HK-2 (cell line): ENCODE measurements around the gene EXOSC2.

Source experiments
- DNase-seq: peaks from one replicate; pipeline ENCODE4 v3.0.0-alpha.2; 2018; ENCODE audit not compliant: unreplicated experiment

The EXOSC2 gene

DNA sequence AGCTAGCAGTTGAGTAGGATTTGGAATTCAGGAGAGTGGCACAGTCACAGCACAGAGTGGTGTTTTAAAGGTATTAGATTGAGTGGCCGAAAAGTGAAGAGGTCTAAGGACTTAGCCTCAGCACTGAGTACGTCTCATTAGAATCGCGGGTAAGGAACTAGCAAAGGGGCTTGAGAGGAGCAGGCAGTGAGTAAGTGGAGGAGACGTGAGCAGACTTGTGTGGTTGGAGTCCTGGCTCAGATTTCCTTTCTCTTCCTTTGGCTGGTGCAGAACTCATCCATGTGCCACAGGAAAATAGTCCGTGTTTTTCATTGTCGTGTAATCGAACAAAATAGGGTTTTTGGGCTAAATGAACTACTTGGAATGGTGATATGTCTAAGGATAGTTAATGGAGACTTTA is 3.4 kb downstream of the EXOSC2 start:
- DNase-seq: no peak

DNA sequence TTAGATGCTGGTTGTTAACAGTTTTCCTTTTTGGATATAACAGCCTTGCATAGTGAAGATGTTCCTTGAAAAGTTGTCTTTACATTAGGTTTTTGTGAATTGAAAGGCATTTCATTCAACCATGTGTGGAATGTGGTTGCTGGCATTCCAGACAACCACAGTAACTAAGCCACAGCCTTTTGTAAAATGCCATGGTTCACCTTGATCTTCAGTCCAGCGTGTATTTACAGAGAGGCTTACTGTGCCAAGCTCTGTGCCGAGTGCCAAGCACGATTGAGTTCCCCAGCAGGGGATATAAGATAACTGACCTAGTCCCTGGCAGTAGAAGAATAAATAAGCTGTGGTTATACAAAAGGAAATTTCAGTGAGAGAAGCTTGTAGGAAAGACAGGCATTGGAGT is 4.9 kb downstream of the EXOSC2 start:
- no peak for DNase-seq

DNA sequence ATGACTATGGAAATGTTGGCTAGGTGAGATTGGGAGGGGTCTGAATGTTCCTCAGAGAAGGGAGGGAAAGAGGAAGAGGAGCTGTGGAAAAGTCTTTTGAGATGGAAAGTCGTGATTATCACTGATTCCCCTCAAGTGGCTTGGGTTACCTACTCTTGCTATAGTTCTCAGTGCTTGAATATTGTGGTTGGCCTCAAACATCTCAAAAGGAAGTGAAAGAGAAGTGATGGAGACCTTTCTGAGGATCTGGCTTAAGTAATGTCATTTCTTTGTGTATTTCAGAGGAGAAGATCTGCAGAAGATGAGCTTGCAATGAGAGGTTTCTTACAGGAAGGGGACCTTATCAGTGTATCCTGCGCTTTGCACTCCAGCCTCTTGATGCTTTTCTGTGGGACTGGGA is 5.5 kb downstream of the EXOSC2 start:
- no peak for DNase-seq

DNA sequence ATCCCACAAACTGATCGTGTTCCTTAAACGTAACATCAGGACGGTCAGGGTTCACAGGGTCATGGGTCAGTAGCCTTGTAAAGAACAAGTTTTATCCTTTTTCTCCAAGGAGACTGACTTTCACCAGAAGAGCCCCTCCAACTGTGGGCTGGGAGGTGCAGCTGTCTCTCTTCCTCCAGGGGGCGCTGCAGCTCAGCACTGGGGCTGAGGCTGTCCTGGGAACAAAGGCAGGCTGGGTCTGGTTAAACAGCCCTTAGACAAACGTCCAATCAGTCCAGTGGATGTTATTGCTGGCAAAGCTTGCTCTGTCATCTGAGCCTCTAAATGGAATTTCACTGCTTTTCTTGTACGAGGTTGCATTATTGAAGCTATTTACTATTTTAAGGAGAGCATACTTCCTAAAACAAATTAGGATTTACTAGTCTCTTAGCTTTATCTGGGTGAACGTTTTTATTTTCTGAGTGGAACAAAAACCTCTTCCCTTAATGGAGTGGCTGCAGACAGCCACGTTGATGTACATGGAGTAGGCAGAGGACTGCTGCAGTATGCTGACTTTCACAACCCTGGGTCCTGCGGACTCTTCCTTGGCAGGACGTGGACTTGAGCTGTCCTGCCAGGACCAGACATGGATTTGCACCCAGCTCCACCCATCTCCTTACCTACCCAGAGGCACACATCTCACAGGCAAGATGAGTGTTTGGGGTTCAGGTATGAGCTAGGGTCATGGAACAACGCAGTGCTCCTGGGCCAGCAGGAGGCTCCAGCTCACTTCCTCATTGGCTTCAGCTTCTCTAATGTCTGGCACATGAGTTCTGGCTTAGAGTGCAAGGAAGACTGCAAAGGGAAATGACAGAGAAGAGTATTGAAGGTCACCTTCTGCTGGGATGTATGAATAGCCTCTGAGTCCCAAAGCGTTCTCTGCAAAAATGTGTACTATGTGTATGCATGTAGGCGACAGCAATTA is 7.8 kb downstream of the EXOSC2 start:
- peak; percentile 65 for DNase-seq

DNA sequence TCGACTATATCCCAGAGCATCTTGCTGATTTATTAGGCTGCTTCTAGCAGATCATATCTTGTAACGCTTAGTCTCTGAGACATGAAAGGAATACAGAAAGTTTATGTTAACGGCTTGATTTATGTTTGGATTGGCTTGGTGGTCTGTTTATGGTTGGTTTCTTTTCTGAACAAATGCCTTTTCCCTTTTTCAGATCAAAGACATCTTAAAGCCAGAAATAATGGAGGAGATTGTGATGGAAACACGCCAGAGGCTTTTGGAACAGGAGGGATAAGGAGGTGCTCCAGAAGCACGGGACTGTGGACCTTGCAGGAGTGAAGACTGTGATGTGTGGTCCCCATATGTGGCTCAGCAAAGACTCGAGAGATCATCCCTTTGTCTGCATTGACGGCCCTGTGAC is 9.9 kb downstream of the EXOSC2 start:
- no peak for DNase-seq

DNA sequence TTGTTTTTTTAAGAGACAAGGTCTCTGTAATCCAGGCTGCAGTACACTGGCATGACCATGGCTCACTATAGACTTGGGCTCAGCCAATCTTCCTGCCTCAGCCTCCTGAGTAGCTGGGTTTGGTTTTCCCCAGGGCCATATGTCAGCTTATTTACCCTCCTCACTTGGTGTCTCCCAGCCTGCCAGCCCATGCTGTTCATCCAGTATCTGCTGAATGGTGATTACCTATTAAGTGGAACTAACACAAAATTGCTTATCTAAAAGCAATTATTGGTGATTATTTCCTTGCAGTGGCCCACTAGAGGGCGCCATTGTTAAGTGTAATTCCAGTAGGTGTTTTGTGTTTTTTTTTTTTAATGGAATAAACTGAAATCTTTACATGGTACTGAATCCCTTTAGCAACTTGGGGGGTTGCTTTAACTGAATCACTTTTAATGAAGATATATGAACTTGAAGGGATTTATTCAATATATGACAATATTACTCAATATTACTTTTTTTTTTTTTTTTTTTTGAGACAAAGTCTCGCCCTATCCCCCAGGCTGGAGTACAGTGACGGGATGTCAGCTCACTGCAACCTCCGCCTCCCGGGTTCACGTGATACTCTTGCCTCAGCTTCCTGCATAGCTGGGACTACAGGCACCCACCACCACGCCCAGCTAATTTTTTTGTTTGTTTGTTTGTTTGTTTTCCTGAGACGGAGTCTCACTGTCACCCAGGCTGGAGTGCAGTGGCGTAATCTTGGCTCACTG is 13.8 kb downstream of the EXOSC2 start:
- DNase-seq: peak; percentile 54

DNA sequence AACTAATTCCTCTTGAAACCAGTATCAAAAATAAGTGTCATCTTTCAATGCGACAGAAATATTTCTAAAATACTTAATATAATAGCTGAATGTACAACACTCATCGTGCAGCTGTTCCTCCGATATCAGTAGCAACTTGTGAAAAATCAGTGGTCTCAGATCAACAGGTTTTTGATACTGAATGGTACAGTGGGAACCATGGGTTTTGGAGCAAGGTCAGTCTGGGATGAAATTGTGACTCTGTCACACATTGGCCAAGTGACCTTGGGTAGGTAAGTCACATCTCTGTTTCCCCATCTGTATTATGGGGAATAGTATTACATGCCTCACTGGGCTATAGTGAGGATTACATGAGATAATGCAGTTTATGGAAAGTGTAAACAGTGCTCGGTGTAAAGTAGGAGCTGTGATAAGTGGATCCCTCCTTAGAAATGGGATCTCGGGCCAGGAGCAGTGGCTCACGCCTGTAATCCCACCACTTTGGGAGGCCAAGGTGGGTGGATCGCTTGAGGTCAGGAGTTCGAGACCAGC is 17.3 kb downstream of the EXOSC2 start:
- no peak for DNase-seq

DNA sequence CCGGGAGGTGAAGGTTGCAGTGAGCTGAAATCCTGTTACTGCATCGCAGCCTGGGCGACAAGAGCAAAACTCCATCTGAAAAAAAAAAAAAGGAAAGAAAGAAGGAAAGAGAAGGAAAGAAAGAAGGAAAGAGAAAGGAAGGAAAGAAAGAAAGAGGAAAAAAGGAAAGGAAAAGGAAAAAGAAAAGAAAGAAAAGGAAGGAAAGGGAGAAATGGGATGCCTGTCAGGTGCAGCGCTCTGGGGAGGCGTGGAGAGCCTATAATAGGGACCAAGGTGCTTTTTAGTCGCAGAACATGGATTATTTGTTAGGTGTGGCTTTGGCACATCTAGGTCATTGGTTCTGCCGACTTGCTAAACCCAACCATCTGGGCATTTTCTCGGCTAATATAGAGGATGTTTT is 17.9 kb downstream of the EXOSC2 start:
- no peak for DNase-seq

DNA sequence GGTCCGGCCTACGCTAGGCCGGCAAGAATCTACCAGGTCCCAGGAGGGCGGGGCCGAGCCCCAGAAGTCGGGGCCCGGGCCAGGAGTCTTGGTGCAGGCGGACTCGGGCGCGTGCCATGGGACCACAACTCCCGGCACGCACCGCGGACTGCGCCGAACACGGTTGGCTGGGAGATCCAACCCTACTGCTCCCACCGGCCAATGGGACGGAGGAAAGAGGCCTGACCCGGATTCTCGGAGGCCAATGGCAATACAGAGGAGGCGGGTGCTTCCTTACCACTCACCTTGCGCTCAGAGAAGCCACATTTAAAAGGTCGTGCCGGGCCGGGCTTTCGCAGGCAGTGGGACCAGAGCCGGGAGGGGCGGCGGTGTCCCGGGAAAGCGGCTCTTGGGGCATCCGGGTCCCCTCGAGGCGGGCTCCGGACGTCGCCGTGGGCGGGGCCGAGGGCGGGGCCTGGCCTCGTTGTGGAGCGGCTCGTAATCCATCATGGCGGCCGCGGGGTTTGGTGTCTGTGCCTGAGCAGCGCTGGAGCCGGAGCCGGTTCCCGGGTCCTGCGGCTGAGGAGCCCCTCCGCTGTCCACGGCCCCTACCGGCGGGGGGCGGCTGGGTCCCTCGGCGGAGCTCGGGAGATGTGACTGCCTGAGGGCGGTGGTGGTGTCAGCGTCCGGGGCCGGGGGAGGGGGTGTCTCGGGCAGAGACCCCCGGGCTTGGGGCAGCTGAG is 19.1 kb downstream of the EXOSC2 start:
- DNase-seq: peak; percentile 99

DNA sequence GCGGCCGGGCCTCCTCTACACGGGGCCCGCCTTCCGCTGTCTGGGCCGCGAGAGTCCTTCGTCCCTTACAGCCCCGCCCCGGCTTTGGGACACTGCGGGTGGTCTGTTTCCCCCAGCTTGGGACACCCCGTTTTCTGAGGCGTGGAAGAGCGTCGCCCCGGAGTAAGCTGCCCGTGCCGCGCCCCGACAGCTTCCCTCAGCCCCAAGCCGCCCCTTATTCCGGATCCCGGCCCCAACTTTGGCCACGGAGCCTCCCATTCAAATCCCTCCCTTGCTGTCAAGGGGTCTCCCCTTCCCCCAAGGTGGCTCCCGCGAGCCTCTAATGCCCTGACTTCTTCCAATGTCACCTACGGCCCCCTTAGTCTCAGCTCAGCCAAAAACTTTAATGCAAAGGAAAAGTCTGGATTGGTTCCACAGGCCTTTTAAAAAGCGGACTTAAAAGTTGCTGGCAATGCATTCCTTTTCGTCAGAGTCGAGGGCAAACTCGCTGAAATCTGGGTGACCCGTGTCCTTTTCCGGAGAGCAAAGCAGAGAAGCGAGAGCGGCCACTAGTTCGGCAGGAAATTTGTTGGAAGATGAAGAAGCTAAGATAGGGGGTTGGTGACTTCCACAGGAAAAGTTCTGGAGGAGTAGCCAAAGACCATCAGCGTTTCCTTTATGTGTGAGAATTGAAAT is 19.8 kb downstream of the EXOSC2 start:
- DNase-seq: peak; percentile 35

DNA sequence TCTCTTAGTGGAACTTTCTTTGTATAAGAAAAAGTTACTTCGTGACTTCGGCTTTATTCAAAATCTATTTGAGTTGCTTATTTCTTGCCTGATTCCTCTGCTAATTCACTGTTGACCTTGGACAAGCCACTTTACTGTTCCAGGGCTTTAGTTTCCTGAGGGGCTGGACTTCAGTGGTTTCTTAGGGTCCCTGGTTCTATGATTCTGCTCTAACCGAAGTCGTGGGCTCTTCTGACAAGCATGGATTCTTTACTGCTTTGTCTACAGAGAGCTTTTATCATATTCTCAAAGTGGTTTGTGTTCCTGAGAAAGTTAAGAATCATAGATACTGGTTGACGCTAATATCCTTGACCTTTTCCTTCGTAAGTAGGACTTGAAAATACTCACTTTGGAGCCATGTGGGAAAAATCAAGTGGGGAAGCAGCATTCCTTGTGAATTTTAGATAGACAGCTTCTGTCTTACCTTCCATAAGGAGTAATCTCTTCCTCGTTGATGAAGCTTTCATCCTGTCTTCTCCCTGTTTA is 21.1 kb downstream of the EXOSC2 start:
- no peak for DNase-seq

DNA sequence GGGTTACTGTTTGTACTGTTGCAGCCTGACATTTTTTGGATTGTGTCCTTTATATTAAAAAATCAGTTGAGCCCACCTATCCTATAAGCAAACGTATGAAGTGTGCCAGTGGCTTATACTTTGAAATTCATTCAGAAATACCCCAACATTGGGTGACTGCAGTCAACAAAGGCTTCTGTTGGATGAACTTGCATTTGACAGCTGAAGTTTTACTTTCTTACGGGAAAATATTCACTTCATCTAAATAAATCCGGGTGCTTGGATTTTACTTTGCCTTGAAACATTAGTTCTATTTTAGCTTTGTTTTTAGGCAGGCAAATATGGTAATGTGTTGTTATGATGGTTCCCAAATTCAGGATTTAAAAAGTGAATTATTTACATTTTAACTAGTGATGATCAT is 21.7 kb downstream of the EXOSC2 start:
- DNase-seq: no peak

DNA sequence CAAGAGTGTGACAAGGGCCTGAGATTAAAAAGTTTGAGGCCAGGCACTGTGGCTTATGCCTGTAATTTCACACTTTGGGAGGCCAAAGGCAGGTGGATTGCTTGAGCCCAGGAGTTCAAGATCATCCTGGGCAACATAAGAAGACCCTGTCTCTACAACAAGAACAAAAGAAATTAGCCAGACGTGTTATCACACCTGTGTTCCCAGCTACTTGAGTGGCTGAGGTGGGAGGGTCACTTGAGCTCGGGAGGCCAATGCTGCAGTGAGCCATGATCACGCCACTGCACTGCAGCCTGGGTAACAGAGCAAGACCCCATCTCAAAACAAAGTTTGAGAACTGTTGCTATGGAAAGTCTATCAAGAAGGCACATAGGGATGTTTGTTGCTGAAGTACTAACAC is 25.0 kb downstream of the EXOSC2 start:
- DNase-seq: no peak

DNA sequence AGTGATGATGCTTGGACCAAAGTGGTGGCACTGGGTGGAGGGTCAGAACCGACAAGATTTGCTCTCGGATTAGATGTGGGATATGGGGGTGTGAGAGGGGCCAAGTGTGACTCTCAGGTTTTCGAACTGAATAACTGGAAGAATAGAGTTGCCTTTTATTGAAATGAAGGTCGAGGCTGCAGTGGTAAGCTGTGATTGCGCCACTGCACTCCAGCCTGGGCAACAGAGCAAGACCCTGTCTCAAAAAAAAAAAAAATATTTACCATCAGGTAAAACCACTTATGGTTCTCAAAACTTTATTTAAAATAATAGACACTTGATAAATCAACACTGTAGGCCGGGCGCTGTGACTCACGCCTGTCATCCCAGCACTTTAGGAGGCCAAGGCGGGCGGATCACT is 27.2 kb downstream of the EXOSC2 start:
- no peak for DNase-seq

DNA sequence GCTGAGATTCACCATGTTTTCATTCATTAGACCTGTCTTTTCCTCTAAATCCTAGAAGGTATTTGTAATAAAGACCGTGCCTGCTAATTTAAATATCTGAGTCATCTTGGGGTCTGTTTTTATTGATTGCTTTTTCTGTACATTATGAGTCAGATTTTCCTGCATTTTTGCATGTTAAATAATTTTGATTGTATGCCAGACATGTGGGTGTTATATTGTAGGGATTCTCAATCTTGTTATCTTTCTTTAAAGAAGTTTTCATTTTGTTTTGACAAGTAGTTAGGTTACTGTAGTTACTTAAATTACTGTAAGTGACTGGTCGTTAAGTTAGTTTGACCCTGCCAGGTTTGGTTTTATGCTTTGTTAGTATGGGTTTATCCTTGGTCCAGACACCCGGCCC is 35.1 kb downstream of the EXOSC2 start:
- no peak for DNase-seq

DNA sequence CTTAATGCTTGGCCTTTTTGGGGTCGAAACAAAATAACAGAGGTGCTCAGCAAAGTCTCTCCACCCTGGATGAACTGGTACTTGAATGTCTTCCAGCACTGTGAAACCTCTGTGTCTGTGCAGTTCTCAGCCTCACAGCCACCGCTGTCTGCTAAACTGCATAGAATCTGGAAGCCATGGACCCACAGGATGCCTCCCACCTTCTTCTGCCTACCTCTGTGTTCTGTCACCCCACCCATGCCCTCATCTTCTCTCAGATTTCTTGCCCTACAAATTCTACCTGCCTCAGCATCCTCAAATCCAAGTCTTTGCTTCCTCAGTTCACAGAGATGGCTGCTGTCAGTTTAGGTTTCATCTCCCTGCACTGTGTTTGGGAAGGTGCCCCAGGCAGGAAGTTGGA is 35.6 kb downstream of the EXOSC2 start:
- no peak for DNase-seq

DNA sequence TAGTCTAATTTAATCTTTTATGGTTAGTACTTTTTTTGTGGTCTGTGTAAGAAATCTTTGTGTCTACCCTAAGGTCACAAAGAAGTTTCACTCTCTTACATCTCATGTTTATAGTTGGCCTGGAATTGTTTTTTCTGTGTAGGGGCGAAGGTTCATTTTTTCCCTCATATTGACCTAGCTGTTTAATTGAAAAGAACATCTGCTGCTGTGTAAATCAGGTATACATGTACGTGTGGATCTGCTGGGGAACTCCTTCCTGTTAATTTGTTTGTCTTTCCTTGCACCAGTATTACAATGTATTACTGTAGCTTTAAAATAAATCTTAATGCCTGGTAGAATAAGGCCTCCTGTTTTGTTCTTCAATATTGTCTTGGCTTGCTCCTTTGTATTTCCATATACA is 37.8 kb downstream of the EXOSC2 start:
- no peak for DNase-seq

DNA sequence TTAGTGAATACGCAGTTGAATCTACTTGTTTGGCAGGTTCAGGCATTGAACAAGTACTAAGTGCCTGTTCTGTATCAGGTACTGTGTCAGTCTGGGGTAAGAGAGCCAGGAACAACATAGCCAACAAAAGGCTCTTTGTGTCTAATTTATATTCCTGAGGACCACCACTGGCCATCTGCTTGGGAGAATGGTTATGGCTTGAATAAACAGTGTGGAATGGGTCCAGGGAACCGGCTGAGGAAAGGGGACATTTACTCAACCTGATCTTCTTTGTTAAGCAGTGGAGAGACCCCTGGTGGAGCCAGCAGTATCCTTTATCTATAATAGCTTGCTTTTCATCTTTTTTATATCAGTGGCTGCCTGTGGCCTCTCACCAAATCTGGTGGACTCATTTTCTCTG is 38.6 kb downstream of the EXOSC2 start:
- DNase-seq: no peak

DNA sequence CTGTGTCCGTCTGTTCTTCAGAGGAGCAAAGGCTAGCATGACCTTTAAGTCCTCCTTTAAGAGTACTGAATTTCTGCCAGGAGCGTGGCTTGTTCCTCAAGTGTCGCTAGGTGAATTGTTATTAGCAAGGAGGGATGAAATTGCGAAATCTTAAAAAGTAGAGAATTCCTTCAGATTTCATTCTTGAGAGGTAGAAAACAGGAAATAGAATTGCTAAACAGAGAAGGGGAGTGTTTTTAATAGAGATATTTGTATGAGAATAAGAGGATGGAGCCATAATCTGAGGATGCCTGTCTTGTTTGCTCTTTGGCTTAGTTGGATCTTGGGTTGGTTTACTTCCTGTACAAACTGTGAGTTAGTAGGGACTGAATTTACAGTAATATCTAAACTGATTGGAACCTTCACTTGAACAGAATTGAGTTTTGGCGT is 39.2 kb downstream of the EXOSC2 start:
- no peak for DNase-seq

DNA sequence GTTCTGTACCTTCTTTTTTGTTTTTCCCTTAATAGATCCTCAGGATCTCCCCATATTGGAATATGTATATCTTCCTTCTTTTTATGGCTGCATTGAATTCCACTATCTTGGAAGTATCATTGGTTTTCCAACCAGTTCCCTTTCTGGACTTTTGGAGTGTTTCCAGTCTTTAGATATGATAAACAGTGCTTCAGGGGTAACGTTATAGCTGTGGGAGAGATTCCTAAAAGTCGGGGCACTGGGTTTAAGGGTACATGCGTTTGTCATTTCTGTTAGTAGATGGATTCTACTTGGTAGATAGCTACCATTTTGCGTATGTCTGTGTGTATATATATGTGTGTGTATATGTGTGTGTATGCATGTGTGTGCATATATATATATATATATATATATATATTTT is 42.0 kb downstream of the EXOSC2 start:
- no peak for DNase-seq

DNA sequence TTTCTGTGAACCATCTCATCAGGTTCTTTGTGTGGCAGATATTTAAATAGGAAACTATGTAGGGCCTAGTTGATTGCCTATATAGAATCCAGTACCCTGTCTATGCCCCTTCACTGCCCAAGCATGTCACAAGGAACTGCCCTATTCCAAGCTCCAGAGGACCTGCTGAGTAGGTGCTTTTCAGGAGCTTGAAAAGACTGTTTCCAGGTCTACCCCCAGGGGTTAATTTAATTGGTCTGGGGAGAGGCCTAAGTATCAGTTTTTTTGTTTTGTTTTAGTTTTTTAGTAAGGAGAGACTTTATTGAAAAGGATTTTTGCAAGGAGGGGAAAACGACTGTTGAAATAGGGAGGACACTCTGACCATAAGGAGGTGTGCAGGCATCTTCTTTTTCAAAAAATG is 43.3 kb downstream of the EXOSC2 start:
- no peak for DNase-seq
